GM10266 (cell line): ENCODE measurements around the gene PTPRG.

Experiments
- DNase-seq: peaks from one replicate; pipeline ENCODE4 v3.0.0; 2012; ENCODE audit errors: extremely low spot score
- TF ChIP-seq, protein P1 (sequence below): IDR thresholded peaks from 2 replicates; pipeline ENCODE4 v1.5.1; 2012; ENCODE audit warnings: mild to moderate bottlenecking, low read depth; ENCODE audit not compliant: control insufficient read depth, insufficient read depth; ENCODE audit errors: missing control alignments

PTPRG gene

DNA sequence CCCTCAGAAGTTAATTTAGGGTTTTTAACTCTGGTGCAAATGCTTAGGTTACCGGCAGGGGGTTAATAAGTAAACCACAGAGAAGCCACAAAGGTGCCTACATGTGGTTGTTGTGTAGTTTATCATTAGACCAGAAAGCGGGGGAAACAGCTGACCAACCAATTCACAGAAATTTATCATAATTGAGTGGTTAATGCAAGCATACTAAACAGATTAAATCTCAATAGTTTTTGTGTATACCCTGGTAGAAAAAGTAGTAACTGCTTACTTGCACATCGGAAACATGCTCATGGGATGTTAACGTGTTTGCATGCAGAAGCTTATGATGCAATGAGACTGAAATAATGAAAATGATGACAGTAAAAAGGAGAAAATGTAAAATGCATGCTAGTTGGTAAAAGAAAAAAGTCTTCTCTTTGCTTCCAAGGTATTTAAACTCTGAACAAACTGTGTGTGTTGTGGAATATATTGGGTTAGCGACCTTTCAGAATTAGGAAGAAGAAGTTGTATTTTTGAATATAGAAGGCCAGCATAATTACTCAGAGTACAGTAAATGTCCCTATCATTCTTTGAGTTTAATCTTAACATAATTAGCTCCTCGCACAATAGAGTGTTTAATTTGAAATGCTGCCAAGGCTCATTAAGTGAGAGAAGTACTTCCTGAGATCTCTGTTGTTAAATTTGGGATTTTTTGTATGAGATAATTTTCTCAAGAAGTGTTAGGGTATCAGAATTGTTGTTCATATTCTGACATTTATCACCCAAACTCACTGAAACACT is 316.2 kb downstream of the PTPRG start:
- no peak for DNase-seq
- TF ChIP-seq, protein P1, sequence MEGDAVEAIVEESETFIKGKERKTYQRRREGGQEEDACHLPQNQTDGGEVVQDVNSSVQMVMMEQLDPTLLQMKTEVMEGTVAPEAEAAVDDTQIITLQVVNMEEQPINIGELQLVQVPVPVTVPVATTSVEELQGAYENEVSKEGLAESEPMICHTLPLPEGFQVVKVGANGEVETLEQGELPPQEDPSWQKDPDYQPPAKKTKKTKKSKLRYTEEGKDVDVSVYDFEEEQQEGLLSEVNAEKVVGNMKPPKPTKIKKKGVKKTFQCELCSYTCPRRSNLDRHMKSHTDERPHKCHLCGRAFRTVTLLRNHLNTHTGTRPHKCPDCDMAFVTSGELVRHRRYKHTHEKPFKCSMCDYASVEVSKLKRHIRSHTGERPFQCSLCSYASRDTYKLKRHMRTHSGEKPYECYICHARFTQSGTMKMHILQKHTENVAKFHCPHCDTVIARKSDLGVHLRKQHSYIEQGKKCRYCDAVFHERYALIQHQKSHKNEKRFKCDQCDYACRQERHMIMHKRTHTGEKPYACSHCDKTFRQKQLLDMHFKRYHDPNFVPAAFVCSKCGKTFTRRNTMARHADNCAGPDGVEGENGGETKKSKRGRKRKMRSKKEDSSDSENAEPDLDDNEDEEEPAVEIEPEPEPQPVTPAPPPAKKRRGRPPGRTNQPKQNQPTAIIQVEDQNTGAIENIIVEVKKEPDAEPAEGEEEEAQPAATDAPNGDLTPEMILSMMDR: no peak

DNA sequence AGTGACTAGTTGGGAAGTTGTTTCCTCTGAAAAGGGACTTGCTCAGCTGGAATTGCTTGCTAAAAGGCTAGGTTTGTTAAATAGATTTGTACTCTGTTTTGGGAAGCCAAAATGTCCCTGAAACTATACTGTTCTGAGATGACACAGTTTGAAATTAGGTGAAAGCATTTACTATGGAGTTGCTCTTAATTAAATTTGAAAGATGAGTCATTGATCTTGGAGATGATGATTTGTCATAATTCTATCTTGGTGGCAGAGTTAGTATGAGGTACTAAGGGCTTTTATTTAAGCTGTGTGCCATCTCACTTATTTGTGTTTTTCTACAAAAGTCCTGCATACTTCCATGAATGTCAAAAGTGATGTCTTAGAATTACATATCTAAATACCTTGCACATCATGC is 320.9 kb downstream of the PTPRG start:
- TF ChIP-seq, protein P1: no peak
- no peak for DNase-seq

GRCh38 chr3:61884794-61885193 is 323.4 kb downstream of the PTPRG start:
- TF ChIP-seq, protein P1: no peak
- no peak for DNase-seq

GRCh38 chr3:61885414-61885813 is 324.0 kb downstream of the PTPRG start:
- no peak for DNase-seq
- TF ChIP-seq, protein P1: no peak

GRCh38 chr3:61887206-61887605 is 325.8 kb downstream of the PTPRG start:
- DNase-seq: no peak
- TF ChIP-seq, protein P1: no peak

GRCh38 chr3:61889259-61889658 is 327.9 kb downstream of the PTPRG start:
- TF ChIP-seq, protein P1: no peak

DNA sequence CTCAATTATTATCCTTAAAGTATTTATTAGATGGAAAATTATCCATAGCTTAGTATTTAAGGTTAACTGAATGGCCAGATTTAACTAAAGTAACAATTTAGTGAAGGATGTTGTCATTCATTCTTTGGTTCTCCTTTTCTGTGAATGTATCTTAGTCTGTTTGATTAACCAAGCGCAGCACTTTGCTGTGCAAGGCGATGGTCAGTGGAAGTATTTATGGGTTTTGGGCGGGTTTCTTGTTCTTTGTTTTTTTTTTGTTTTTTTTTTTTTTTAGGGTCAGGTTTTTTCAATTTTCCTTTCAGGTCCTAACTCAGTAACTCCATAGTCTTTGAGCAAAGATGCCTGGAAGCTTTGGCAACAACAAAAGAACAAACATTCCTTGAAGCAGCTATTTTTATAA is 328.8 kb downstream of the PTPRG start:
- TF ChIP-seq, protein P1: no peak
- no peak for DNase-seq

More at GRCh38 chr3:61889259-61889658, 327.9 kb downstream of the PTPRG start:
- DNase-seq: no peak
